Trophoblast cell (in vitro differentiated cells and primary cell): ENCODE measurements around the gene VN1R2.
"Not testable (repeated sequence)": the region's sequence is repeated elsewhere in the genome, so short reads cannot be mapped to it uniquely, and the experiment has no call there.

ENCODE experiments used
- DNase-seq, 2 donors: peaks; one replicate each; pipeline ENCODE4 v3.0.0-alpha.2; 2016
- H2AFZ ChIP-seq: 2 replicates; pipeline ENCODE4 v1.6.1; 2013; ENCODE audit warnings: low read length, moderate library complexity, mild to moderate bottlenecking; ENCODE audit not compliant: insufficient read depth, poor library complexity
- H2AK5ac ChIP-seq: 2 replicates; pipeline ENCODE4 v1.6.1; 2013; ENCODE audit warnings: mild to moderate bottlenecking, low read length
- H2BK120ac ChIP-seq: 2 replicates; pipeline ENCODE4 v1.6.1; 2013; ENCODE audit warnings: low read length, mild to moderate bottlenecking, moderate library complexity; ENCODE audit not compliant: insufficient read depth, poor library complexity
- H2BK12ac ChIP-seq: 2 replicates; pipeline ENCODE4 v1.6.1; 2013; ENCODE audit warnings: mild to moderate bottlenecking, low read length, moderate library complexity
- H2BK5ac ChIP-seq: 2 replicates; pipeline ENCODE4 v1.6.1; 2013; ENCODE audit warnings: low read length, low read depth, moderate library complexity, mild to moderate bottlenecking; ENCODE audit not compliant: poor library complexity
- H3K14ac ChIP-seq: 2 replicates; pipeline ENCODE4 v1.6.1; 2013; ENCODE audit warnings: mild to moderate bottlenecking, low read length
- H3K18ac ChIP-seq: 2 replicates; pipeline ENCODE4 v1.6.1; 2013; ENCODE audit warnings: mild to moderate bottlenecking, low read length
- H3K23ac ChIP-seq: 2 replicates; pipeline ENCODE4 v1.6.1; 2013; ENCODE audit warnings: low read length
- H3K27ac ChIP-seq: 2 replicates; pipeline ENCODE4 v1.5.1; 2013; ENCODE audit warnings: low read depth, mild to moderate bottlenecking, inconsistent platforms, low read length, moderate library complexity
- H3K27me3 ChIP-seq: 2 replicates; pipeline ENCODE4 v1.6.1; 2013; ENCODE audit warnings: inconsistent platforms, mild to moderate bottlenecking, low read length, moderate library complexity; ENCODE audit not compliant: insufficient read depth
- H3K36me3 ChIP-seq, 2 experiments: 1 replicate in 1 of 2; 2 replicates in 1 of 2; pipeline ENCODE4 v1.6.1; 2013; ENCODE audit warnings: low read length in 2 of 2, mild to moderate bottlenecking in 2 of 2, moderate library complexity in 1 of 2; ENCODE audit not compliant: insufficient read depth in 2 of 2, control insufficient read depth in 1 of 2
- H3K4ac ChIP-seq: 2 replicates; pipeline ENCODE4 v1.6.1; 2013; ENCODE audit warnings: low read depth, mild to moderate bottlenecking, low read length, moderate library complexity
- H3K4me1 ChIP-seq, 2 experiments: 1 replicate in 1 of 2; 2 replicates in 1 of 2; pipeline ENCODE4 v1.6.1; 2013; ENCODE audit warnings: low read length in 2 of 2, mild to moderate bottlenecking in 2 of 2, moderate library complexity in 1 of 2; ENCODE audit not compliant: insufficient read depth in 2 of 2, control insufficient read depth in 1 of 2
- H3K4me2 ChIP-seq: 2 replicates; pipeline ENCODE4 v1.6.1; 2013; ENCODE audit warnings: inconsistent platforms, mild to moderate bottlenecking, low read length, moderate library complexity
- H3K4me3 ChIP-seq: 2 replicates; pipeline ENCODE4 v1.5.1; 2013; ENCODE audit warnings: mild to moderate bottlenecking, low read depth, low read length, inconsistent platforms
- H3K79me1 ChIP-seq: one replicate; pipeline ENCODE4 v1.6.1; 2013; ENCODE audit warnings: low read length
- H3K79me2 ChIP-seq: 2 replicates; pipeline ENCODE4 v1.6.1; 2013; ENCODE audit warnings: low read length, mild to moderate bottlenecking; ENCODE audit not compliant: control insufficient read depth, insufficient read depth, poor library complexity
- H3K9ac ChIP-seq: 2 replicates; pipeline ENCODE4 v1.6.1; 2013; ENCODE audit warnings: mild to moderate bottlenecking, low read length
- H3K9me3 ChIP-seq: 2 replicates; pipeline ENCODE4 v1.6.1; 2013; ENCODE audit warnings: low read depth, mild to moderate bottlenecking, control low read depth, inconsistent platforms, low read length; ENCODE audit not compliant: insufficient read depth
- H4K12ac ChIP-seq: 2 replicates; pipeline ENCODE4 v1.6.1; 2013; ENCODE audit warnings: low read depth, mild to moderate bottlenecking, low read length, moderate library complexity
- H4K8ac ChIP-seq: 2 replicates; pipeline ENCODE4 v1.6.1; 2013; ENCODE audit warnings: low read depth, mild to moderate bottlenecking, low read length, moderate library complexity
- H4K91ac ChIP-seq: one replicate; pipeline ENCODE4 v1.6.1; 2013; ENCODE audit warnings: low read depth, mild to moderate bottlenecking, low read length, moderate library complexity
- WGBS: extraction: QIAGEN DNeasy Blood & Tissue Kit; methylation state at CpG from one replicate; pipeline ENCODE4 v1.1.7; 2013; ENCODE audit warnings: missing lambda C conversion rate; ENCODE audit not compliant: insufficient read length, insufficient coverage; ENCODE audit errors: extremely low coverage; 5-methylcytosine and 5-hydroxymethylcytosine counted together

VN1R2 gene

DNA sequence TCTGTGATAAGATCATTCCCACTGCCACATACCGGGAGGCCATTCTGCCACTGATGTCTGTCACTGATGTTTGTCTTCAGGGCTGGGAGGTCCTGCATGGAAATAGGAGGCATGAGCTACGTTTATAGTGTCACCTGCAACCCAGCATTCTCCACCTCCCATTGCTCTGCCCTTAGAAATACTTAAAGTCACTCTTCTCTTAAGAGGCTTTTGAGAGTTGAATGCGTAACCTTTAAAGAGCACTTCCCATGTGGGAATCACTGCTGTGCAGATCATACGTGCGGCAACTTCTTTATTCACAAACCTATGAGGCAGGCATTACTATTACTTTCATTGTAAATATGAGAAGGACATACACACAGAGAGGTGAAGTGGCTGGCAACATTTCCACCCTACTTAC, 9.5 kb downstream of the VN1R2 start, which contains the start of gene VN1R4:
Gene VN1R4 (minus strand): TSS at position 101 of the 400 bp plus-strand sequence. CDS start 58 bp downstream, at position 43.
- not testable (repeated sequence) for H3K18ac ChIP-seq, H3K36me3 ChIP-seq, H2BK5ac ChIP-seq, H3K4me3 ChIP-seq, H3K14ac ChIP-seq, H2AFZ ChIP-seq, H3K27me3 ChIP-seq, DNase-seq, H2AK5ac ChIP-seq, H4K12ac ChIP-seq, H4K8ac ChIP-seq, H3K4ac ChIP-seq, H4K91ac ChIP-seq, H3K79me1 ChIP-seq, H3K4me2 ChIP-seq, H2BK12ac ChIP-seq, H3K4me1 ChIP-seq, H3K23ac ChIP-seq, H3K9ac ChIP-seq, H2BK120ac ChIP-seq, H3K79me2 ChIP-seq, H3K27ac ChIP-seq
- H3K9me3 ChIP-seq: peaks cover 13% of the 10 kb centered on the region
- no CpG with 5 or more reads among the region's 5 CpGs for WGBS

DNA sequence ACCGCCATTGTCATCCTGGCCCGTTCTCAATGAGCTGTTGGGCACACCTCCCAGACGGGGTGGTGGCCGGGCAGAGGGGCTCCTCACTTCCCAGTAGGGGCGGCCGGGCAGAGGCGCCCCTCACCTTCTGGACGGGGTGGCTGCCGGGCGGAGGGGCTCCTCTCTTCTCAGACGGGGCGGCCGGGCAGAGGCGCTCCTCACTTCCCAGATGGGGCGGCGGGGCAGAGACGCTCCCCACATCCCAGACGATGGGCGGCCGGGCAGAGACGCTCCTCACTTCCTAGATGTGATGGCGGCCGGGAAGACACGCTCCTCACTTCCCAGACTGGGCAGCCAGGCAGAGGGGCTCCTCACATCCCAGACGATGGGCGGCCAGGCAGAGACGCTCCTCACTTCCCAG, 11.8 kb downstream of the VN1R2 start:
- not testable (repeated sequence) for H3K27me3 ChIP-seq, H3K18ac ChIP-seq, H4K8ac ChIP-seq, H3K4me2 ChIP-seq, H3K36me3 ChIP-seq, DNase-seq, H4K12ac ChIP-seq, H3K4ac ChIP-seq, H2BK120ac ChIP-seq, H3K4me3 ChIP-seq, H2AFZ ChIP-seq, H3K79me1 ChIP-seq, H3K27ac ChIP-seq, H3K23ac ChIP-seq, H2BK5ac ChIP-seq, H3K4me1 ChIP-seq, H2BK12ac ChIP-seq, H3K14ac ChIP-seq, H4K91ac ChIP-seq, H3K79me2 ChIP-seq, H3K9ac ChIP-seq, H2AK5ac ChIP-seq
- H3K9me3 ChIP-seq: peaks cover 19% of the 10 kb centered on the region
- no CpG with 5 or more reads among the region's 27 CpGs for WGBS

DNA sequence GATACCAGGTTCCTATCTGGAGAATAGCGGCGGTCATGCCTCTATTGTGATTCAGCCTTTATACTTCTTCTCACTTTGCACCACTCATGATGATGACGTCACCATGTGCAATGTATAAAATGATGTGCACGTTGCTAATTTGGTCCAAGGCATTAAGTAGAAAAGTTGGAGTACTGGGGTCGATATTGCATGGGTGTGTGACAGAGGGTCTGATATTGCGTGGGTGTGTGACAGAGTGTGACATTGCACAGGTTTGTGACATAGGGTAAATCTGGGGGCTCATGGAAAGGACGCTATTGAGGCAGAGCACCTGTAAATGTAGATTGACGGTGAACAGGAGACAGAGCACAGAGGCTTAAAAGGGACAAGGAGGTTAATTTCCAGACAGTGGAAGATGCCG, 14.0 kb downstream of the VN1R2 start:
- no peak overlapping the region for H4K12ac ChIP-seq
- no peaks in the 10 kb centered on the region for H3K79me2 ChIP-seq
- H2AK5ac ChIP-seq: no peak overlapping the region
- H3K27me3 ChIP-seq: no peaks in the 10 kb centered on the region
- peaks cover 17% of the 10 kb centered on the region for H3K9me3 ChIP-seq
- no peak overlapping the region for H3K18ac ChIP-seq
- no peak overlapping the region for H4K8ac ChIP-seq
- H4K91ac ChIP-seq: no peak overlapping the region
- H3K36me3 ChIP-seq: no peaks in the 10 kb centered on the region
- no peak overlapping the region for H3K27ac ChIP-seq
- H3K14ac ChIP-seq: no peak overlapping the region
- H3K79me1 ChIP-seq: no peaks in the 10 kb centered on the region
- H2BK120ac ChIP-seq: no peak overlapping the region
- no CpG with 5 or more reads among the region's 9 CpGs for WGBS
- H3K23ac ChIP-seq: no peak overlapping the region
- no peak overlapping the region for H3K9ac ChIP-seq
- no peak overlapping the region for H2AFZ ChIP-seq
- no peak overlapping the region for H2BK5ac ChIP-seq
- no peak overlapping the region for H3K4me3 ChIP-seq
- no peak overlapping the region for H2BK12ac ChIP-seq
- no peak overlapping the region for H3K4ac ChIP-seq
- H3K4me2 ChIP-seq: no peak overlapping the region
- H3K4me1 ChIP-seq: no peaks in the 10 kb centered on the region
- DNase-seq: no peak

DNA sequence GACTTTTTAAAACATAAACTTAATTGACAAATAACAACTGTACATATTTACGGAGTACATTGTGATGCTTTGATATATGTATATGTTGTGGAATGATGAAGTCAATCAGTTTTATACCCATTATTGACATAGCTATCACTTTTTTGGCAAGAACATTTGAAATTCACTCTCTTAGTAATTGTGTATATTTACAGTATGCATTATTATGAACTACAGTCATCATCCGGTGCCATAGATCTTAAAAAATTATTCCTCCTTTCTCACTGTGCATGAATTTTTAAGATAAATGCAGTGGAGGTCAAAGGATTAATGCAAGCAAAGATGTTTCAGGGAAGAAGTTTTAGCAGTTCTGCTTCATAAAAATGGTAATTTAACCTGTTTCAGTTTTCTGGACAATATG, 17.4 kb downstream of the VN1R2 start:
- H4K12ac ChIP-seq: no peak overlapping the region
- no peak for DNase-seq
- H4K91ac ChIP-seq: no peak overlapping the region
- no peaks in the 10 kb centered on the region for H3K4me1 ChIP-seq
- no peak overlapping the region for H2BK120ac ChIP-seq
- no peak overlapping the region for H3K23ac ChIP-seq
- no peak overlapping the region for H2BK5ac ChIP-seq
- H4K8ac ChIP-seq: no peak overlapping the region
- H3K9ac ChIP-seq: no peak overlapping the region
- no CpG with 5 or more reads among the region's 2 CpGs for WGBS
- H3K36me3 ChIP-seq: no peaks in the 10 kb centered on the region
- no peaks in the 10 kb centered on the region for H3K79me2 ChIP-seq
- no peaks in the 10 kb centered on the region for H3K27me3 ChIP-seq
- no peak overlapping the region for H3K14ac ChIP-seq
- no peak overlapping the region for H2AFZ ChIP-seq
- H3K9me3 ChIP-seq: peaks cover 19% of the 10 kb centered on the region
- H3K18ac ChIP-seq: no peak overlapping the region
- no peak overlapping the region for H3K4me2 ChIP-seq
- no peaks in the 10 kb centered on the region for H3K79me1 ChIP-seq
- no peak overlapping the region for H2BK12ac ChIP-seq
- H2AK5ac ChIP-seq: no peak overlapping the region
- no peak overlapping the region for H3K4ac ChIP-seq
- H3K4me3 ChIP-seq: no peak overlapping the region
- no peak overlapping the region for H3K27ac ChIP-seq
